Measurements from ENCODE around the gene B4GALNT3.
"Not testable (repeated sequence)": the region's sequence is repeated elsewhere in the genome, so short reads cannot be mapped to it uniquely, and the experiment has no call there.

B4GALNT3 gene

GRCh38 chr12:459430-460258 is at the start of gene B4GALNT3:
Gene B4GALNT3 (plus strand): TSS chr12:459939. CDS start chr12:460377, 438 bp downstream.
- no peak for DNase-seq (ENCODE audit: low read depth, low spot score)

DNA sequence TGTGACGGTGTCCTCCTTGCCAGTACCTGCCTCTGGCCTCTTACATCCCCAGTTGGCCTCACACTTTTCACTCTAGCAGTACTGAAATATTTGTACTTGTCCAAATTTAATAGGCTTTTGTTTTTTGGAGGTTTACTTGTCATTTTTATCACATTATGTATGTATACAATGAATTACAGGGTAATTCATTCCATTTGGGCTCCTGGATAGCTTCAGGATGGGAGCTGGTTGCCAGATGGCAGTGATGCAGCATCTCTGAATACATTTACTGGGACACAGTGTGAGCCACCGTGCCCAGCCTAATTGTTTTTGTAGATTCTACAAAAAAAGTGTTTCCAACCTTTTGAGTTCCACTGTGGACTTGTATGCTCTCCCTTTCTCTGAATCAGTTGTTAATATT is 44.9 kb upstream of the B4GALNT3 start:
- DNase-seq (ENCODE audit: low read depth, low spot score), result no peak

GRCh38 chr12:418432-418831 is 41.3 kb upstream of the B4GALNT3 start:
- DNase-seq (ENCODE audit: low read depth, low spot score), result no peak

GRCh38 chr12:422526-422925 is 37.2 kb upstream of the B4GALNT3 start:
- DNase-seq (ENCODE audit: low read depth, low spot score), result no peak

DNA sequence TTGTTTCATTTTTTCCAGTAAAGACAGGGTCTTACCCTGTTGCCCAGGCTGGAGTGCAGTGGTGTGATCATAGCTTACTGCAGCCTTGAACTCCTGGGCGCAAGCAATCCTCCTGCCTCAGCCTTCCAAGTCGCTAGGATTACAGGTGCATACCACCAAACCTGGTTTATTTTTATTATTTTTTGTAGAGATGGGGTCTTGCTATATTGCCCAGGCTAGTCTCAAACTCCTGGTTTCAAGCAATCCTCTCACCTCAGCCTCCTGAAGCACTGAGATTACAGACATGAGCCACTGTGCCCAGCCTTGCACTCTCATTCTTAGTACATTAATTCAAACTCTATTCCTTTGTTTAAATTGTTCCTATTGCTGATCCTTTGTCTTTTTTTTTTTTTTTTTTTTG is 24.0 kb upstream of the B4GALNT3 start:
- not testable (repeated sequence) for DNase-seq (ENCODE audit: low read depth, low spot score)

DNA sequence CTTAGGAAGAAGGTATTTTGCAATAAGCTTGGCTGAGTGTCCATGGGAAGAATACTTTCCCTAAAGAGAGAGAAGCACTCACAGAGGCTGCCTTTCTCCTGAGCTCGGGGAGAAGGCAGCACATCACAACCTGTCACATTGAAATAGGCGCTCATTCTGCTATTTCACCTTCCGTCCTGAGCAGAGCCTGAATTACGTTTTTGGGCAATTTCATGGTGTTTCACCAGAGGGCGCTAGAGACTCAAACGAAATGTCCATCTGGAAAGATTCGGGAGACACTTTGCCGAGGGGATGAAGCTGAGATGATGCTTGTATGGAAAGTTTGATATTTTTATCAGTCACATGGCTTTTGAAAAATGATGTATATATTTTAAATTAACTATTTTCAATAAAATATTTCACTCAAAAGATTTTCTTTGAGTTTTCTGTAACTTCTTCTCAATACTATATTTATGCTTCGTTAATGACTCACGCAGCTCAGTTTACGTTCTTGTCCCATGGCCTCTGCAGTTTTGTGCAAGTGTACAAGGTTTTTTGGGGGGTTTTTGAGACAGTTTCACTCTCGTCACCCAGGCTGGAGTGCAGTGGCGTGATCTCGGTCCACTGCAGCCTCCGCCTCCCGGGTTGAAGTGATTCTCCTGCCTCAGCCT is 17.4 kb upstream of the B4GALNT3 start:
- DNase-seq (ENCODE audit: low read depth, low spot score), result no peak

DNA sequence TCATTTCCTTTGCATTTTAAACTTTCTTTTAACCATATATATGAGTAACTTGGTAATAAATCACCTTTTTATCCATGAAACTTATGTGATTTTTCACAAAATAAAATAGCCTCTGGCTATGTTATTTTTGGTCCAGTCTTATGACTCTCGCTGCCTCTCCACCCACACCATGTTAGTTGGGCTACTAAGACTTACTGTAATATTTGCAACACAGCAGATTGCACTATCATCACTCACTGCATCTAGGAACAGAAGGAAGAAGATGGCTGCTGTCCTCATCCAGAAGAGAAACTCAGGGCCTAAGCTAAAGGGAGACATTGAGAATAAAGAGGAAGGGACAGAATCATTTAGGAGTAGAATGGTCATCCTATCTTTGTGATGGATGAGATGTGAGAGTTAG is 12.6 kb upstream of the B4GALNT3 start:
- DNase-seq (ENCODE audit: low read depth, low spot score), result no peak

GRCh38 chr12:449203-449602 is 10.5 kb upstream of the B4GALNT3 start:
- no peak for DNase-seq (ENCODE audit: low read depth, low spot score)

DNA sequence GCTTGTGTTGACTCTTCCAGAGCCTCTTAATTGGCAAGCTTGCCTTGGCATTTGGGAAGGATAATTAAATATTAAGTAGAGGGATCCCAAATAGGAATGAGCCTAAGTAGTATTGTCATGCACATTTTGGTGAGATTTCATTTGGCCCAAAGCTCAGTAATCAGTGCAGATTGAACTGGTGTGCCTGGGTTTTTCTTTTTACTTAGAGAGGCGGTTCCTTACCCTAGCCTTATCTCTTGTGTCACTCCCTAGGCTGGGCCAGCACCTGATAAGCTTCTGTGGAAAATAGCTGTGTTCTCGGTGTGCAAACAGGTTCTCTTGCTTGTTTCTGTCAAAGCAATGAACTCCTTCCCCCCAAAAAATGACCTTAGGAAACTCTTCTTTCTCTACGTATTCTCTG is 9.3 kb upstream of the B4GALNT3 start:
- DNase-seq (ENCODE audit: low read depth, low spot score), result no peak

DNA sequence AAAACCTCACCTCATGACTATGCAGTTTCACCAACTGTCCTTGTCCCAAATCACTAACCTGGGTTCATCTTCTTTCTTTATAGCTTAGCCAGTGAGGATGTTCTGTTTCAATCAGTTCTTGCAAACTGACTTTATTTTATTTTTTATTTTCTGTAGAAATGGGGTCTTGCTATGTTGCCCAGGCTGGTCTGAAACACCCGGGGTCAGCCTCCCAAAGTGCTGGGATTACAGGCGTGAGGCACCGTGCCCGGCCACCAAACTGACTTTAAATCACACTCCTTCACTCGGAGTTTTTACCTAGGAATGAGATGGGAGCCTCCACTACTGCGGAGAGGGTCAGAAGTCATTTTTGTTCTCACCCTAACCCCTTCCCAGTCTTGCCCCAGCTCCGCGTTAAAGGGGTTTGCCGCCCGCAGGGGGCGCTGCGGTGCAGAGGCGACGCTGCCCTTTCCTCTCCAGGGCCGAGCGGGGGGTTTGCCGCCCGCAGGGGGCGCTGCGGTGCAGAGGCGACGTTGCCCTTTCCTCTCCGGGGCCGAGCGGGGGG is 7.0 kb upstream of the B4GALNT3 start:
- DNase-seq (ENCODE audit: low read depth, low spot score), result no peak

DNA sequence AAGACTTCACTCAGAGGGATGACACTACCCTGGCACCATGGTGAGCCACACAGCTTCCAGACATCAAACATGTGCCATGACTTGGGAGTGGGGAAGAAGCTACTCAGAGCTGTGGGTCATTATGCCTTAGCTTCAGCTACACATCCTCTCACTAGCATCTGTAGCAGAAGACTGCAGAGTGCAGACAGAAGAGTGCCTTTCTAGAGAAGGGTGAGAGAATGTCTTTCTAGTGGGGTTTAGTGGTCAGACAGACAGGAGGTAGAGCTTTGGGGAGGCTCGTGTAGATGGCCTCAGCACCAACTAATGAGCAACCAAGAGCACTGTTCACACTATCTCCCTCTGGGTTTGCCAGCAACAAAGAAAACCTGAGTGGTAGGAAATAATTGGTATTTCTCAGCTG is 4.9 kb upstream of the B4GALNT3 start:
- no peak for DNase-seq (ENCODE audit: low read depth, low spot score)

DNA sequence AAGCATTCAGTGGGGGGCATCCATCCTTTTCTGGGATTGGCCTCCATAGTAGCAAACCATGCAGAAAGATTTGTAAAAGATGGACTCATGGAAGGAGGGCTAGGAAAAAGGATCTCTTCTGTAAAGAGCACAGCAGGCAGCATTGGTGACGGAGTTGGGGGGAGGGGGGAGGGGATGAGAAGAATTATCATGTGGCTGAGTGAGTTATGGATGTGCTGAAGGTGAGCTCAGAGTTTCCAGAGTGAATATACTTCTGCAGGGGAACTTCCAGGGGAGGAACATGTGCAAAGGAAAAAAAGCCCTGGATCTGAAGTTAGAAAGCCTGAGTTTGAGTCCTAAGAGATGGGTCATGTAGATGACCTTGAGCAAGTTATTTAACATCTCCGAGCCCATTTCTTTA is 3.9 kb upstream of the B4GALNT3 start:
- no peak for DNase-seq (ENCODE audit: low read depth, low spot score)

DNA sequence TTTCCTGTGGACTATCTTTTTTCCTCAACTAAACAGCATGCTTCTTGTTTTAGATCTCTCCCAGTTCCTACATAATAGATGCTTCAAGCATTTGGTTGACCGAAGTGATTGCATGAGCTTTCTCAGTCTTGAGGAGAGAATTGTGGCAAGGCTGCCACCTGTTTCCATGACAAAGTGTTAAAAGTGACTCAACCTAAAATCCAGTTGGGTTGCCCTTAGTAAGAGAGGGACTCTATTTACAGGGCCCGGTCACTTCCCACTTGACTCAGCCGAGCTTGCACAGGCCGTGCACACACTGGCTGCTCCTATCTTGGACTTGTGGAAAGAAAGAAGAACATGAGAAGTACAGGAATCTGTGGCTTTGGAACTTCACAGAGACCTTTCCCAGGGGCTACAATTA is 2.1 kb upstream of the B4GALNT3 start:
- DNase-seq (ENCODE audit: low read depth, low spot score), result no peak

GRCh38 chr12:459050-459429 is 699 bp upstream of the B4GALNT3 start:
- no peak for DNase-seq (ENCODE audit: low read depth, low spot score)

- no peak for DNase-seq (ENCODE audit: low read depth, low spot score)
These were observed 807 bp downstream of the B4GALNT3 start for GRCh38 chr12:460261-461230.

- DNase-seq (ENCODE audit: low read depth, low spot score), result no peak
These were observed 1.7 kb downstream of the B4GALNT3 start for GRCh38 chr12:461425-461824.

DNA sequence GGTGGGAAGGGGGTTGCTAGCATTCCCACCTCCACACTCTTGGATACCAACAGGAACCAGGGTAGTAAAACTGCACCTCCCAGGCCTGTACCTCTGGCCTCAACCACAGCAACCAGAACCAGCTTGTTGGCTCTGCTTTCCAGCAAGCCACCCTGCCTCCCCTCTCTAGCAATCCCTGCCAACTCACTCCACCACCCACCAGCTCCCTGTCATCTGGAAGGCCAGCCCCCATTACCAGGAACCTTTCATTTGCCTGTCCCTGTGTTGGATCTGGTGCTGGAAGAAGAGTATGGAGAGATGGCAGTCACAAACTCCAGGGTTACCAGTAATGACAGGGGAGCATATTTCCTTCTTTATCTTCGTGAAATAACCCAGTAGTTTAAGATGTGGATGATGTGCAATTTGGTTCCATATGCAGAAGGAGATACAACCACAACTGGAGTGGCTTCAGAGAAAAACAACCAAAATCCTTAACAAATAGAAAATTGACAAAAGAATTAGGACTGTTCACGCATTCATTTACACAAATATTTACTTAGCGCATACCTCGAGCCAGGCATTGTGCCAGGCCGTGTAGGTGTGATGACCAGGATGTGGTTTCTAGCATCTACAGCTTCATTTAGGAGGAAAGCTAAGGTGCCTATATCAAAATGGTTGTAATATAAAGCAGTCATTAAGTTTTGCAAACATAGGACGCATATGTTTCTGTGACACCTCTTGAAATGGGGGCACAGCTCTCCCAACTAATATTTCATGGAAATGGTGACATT is 3.4 kb downstream of the B4GALNT3 start:
- no peak for DNase-seq (ENCODE audit: low read depth, low spot score)

DNA sequence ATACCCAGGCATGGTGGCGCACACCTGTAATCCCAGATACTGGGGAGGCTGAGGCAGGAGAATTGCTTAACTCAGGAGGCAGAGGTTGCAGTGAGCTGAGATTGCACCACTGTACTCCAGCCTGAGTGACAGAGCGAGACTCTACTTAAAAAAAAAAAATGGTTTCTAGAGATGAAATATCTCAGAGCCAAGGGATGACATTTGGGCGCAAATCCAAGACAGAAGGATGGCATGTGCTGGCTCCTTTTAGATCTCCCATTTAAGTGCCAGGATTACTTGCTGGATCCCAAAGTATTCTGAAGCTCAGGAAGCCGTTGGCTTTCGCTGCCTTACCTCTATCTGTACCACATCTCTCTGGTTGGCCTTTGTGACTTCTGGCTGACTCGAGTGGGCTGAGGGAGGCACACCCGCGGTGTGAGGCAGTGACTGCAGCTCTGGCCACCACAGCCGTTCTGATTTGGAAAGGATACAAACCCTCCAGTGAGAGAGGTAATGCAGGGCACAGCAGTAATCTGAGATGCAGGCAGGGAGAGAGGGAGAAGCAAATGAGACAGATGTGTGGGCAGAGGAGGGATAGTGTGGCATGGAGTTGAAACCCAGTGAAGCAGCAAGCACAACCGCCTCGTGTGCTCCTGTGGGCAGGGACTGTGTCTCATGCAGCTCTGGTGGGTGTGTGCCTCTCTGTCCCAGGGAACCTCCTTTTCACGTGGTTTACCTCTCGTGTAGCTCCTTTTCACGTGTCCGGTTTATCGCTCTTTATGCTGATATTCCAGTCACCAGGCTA is 4.9 kb downstream of the B4GALNT3 start:
- no peak for DNase-seq (ENCODE audit: low read depth, low spot score)

DNA sequence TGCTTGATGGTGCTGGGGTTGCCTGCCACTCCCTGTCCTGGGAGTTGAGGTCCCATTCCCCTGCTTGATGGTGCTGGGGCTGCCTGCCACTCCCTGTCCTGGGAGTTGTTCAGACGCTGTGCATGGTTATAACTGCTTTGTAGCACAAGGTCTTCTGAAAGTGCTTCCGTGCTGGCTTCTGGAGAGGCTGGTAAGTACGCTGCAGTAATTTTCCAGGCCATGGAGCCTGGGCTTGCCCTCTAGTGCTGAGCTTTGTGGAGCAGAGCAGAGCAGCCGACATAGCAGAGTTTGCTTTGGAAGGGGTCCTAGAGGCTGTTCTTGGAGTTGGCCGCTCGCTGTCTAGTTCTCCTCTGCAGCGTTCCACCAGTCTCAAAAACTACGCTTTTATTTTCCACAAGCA is 6.3 kb downstream of the B4GALNT3 start:
- DNase-seq (ENCODE audit: low read depth, low spot score), result no peak

- no peak for DNase-seq (ENCODE audit: low read depth, low spot score)
These were observed 7.0 kb downstream of the B4GALNT3 start for GRCh38 chr12:466762-467161.

Measured in brain pericyte (primary cell).